HG03108 (cell line): ENCODE data around the gene PSD2.

Experiments used
- ATAC-seq: cut with Tn5 transposase; IDR thresholded peaks from one replicate; pipeline ENCODE4 v1.9.1; 2021; ENCODE audit warnings: moderate library complexity; ENCODE audit not compliant: unreplicated experiment

Gene PSD2

GRCh38 chr5:139835656-139836055 is 40.0 kb downstream of the PSD2 start:
- ATAC-seq, result no peak

GRCh38 chr5:139836469-139837208 is 41.0 kb downstream of the PSD2 start:
- ATAC-seq, result no peak

- ATAC-seq, result no peak
Measured at GRCh38 chr5:139837711-139838380, 42.2 kb downstream of the PSD2 start.

DNA sequence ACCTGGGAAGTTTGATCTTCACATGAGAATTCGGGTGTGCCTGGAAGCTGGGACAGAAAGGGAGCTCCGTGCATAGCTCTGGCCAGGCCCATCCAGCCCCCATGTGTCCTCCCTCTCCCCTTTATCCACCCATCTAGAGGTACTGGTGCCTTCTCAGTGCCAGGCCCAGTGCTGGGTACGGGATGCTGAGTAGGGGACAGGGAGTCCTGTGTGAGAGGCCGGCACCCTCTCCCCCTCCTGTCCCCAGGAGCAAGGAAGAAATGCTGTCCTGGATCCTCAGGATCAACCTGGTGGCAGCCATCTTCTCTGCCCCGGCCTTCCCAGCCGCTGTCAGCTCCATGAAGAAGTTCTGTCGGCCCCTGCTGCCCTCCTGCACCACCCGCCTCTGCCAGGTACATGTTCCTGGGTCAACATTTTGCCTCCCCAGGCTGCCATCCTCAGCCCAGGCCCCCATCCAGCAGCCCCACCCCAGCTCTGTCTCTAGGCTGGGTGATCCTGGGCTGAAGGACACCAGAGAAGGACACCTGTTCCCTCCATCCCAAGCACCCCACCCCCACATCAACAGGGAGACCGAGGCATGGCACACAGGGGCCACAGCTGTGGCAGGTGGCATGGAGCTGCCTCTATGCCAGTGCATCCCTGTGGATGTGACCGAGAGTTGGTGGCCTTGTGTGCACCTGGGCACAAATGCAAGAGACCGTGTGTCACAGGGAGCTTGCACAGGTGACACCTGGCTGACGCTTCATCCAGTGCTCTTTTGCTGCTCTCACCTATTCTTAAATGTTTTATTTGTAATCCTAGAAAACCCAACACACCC is 43.0 kb downstream of the PSD2 start:
- no peak for ATAC-seq

DNA sequence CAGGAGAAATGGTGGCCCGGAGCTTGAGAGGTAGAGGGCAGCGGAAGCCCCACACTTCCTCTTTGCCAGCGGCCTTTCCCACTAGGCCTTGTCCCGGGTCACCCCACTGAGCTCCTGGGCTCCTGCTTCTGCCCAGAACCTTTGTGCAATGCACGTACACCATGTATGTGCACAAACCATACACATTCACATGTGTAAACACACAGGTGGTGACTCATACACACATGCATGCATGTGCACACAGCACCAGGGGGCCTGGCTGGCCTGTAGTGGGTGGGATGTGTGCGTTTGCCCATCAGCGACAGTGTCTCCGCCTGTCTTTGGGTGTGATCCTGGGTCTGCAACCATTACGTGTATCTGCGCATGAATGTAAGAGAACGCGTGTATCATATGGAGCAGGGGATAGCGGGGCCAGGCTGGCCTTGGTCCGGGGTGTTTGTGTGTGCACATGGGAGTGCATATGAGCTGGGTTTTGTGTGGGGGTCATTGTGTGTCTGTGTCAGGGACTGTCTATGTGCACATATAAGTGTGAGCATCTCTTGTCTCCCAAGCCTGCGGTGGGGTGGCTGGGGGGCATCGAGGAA is 43.7 kb downstream of the PSD2 start:
- ATAC-seq, result no peak

- no peak for ATAC-seq
Measured at GRCh38 chr5:139839918-139840317, 44.3 kb downstream of the PSD2 start.

DNA sequence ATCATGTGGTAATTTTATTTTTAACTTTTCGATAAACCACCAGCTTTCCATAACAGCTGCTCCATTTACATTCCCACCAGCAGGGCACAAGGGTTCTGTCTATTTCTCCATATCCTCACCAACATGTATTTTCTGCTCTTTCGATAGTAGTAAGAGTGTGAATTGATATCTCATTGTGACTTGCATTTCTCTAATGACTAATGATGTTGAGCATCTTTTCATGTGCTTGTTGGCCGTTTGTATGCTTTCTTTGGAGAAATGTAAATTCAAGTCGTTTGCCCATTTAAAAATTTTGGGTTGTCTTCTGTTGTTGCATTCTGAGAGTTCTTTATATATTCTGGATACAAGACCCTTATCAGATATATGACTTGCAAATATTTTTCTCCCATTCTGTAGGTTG is 45.9 kb downstream of the PSD2 start:
- ATAC-seq, result no peak

GRCh38 chr5:139842321-139842720 is 46.7 kb downstream of the PSD2 start:
- no peak for ATAC-seq

DNA sequence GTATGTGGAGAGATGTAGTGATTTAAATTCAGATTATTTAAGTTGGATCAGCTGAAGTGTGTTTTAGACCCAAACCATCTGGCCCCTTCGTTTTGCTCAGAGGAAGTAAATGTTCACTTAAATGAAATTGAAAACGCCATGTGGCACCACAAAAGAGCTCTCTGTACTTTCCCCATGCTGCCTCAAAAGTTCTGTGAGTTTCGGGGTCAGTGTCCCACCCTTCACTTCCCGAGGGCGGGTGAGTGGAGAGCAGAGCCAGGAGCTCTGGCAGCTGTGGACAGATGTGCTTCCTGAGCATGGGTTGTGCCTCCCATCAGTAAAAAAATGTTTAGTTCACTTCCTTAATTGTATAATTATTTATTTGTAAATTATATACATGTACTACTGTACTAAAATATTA is 48.4 kb downstream of the PSD2 start:
- ATAC-seq, result no peak

GRCh38 chr5:139844472-139845145 is 49.0 kb downstream of the PSD2 start:
- no peak for ATAC-seq

DNA sequence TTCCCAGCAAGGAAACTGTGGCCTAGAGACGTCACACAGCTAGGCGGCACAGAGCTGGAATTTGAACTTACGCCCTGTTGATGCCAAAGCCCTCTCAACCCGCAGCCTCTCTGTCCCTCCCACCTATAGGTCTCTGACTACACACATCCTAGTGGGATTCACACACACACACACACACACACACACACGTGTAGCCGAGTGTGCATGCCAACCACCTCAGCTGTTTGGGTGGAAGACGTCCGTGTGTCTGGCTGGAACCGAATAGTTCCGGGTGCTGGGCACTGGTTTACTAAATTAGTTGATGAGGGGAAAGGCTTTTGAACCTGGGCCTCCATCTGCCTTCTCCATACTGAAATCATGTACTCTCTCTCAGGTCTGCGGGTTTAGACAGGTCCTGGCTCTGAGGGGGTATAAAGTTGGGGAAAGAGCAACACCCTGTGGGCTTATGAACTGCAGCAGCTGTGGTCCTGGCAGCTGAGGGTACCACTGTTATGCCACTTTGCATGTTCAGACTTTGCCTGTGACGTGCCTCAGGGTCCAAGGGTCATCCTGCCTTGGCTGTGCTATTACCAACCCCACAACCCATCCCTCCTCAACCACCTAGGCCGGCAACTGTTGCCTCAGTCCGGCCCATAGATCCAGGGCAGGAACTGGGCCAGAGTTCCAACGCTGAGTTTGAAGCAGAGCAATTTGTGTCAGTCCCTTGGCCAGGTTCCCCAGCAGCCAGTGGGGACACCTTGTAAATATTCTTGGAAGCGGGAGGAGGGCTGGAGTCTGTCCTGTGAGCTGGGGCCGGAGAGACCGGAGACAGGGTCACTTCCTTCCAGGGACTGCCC is 50.5 kb downstream of the PSD2 start:
- ATAC-seq, result no peak

DNA sequence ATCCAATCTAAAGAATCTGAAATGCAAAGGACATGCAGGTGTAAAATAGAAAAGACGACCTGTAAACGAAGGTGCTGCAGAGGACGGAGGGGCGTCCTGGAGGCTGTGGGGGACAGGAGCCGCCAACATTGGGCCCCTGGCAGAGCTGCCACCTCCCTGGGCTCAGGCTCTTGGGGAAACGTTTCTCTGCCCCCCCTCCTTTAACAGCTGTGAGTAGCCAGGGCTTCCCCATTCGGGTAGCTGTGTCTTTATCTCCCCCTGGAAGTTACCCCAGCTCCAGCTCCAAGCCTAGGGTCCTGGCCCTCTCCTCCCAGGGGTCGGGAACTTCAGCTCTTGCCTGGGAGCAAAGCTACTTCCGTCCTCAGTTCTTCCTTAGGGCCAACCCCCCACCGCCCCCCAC is 51.5 kb downstream of the PSD2 start:
- ATAC-seq, result no peak

- no peak for ATAC-seq
Measured at GRCh38 chr5:139847790-139848507, 52.3 kb downstream of the PSD2 start.

DNA sequence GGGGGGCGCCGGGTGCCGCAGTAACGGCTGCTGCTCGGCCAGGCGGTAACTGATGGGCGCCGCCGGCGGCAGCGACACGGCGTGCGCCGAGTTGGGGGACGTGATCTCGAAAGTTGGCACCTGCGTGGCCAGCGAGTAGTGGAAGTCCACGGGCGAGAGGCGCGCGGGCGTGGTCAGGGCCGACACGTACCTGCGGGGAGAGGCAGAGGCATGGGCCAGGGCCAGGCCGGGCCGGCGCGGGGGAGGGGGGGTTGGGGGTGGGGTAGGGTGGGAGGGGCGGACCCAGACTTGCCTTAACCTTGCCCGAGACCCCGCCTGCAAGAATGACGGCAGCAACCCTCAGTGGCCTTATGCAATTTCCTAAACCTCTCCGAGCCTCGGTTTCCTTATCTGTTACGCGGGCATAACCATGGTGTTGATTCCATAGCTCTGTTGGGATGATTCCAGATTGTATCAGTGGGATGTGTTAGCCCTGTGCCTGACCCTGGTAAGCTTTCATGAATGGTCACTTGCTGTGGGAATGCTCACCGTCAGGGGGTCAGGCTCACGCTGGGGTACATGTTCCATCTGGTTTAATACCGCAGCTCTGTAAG is 53.0 kb downstream of the PSD2 start:
- ATAC-seq, result no peak

DNA sequence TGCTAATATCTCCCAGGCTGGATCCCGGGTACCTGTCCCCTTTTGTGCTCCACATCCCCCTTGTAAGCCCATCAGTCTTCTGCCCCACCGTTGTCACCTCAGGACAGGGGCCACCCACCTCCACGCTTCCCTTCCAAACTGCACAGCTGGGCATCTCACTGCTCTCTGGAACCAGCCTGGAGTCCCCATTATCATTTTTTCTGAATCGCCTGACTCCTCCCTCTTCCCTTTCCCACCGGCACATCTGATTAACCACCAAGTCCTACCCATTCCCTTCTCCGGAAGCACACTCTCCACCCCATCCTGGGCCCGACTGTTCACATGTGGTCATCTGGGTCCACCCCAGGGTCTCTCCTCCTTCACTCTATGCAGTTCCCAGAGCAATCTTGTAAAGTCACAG is 53.9 kb downstream of the PSD2 start:
- no peak for ATAC-seq

GRCh38 chr5:139849942-139850341 is 54.3 kb downstream of the PSD2 start:
- no peak for ATAC-seq

DNA sequence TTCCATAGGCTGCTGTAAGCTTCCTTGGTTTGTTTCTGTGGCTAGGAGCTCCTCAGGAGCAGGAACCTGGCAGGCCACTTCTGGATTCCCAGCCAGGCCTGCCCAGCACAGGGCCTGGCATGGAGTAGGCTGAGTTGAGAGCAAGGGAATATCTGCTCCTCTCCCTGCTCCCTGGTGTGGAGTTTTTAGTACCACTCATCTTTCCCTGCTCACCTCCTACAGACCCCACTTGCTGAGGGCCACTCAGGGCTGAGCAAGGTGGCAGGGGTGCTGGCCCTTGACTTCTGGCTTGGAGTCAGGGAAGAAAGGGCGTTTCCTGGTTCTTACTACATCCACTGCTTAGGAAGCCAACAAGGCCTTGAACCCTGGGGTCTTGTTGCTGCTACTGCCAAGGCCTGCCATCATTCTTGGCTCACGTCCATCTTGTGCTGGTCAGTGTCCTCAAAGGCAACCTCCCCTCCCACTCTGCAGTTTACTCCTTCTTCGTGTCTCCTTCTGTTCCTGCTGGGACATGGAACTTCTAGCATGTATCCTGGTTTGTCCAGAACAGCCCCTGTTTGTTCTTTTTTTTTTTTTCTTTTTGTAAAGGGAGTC is 54.9 kb downstream of the PSD2 start:
- no peak for ATAC-seq

DNA sequence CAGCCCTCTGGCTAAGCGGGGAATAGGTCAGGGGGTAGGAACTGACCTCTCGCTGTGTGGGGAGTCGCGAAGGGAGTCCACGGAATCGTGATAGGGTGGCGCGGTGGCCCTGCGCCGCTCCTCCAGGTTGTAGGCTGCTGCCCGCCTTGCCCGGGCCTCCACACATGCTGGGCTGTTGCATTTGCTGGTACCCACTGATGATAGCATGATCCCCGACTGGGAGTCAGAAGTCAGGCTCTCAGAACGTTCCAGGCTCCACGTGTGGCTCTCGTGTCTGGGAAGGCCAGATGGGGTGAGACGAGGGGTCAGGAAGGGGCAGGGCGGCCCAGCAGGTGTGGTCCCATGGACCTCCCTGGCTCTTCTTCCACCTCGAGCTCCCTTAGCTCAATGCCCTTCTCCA is 56.0 kb downstream of the PSD2 start:
- ATAC-seq, result no peak

DNA sequence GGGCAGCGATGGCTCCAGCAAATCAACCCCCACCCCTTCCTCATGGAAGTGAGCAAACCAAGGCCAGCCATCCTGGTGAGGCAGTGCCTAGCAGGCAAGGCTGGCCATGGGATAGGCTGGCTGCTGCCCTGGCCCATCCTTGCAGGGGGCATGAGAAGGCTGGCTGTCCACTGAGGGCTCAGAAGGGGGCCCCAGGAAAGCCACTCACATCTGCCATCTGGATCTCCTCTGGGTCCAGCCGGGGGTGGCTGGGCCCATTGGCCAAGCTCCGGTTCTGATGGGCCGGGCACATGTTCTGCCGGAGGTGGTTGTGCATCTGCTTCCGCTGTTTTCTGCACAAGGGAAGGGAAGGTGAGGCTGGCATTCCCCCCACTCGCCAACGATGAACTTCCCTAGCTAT is 57.1 kb downstream of the PSD2 start:
- no peak for ATAC-seq
